HK-2 (cell line): ENCODE data around the gene EPC1.
"Not testable (repeated sequence)": the region's sequence is repeated elsewhere in the genome, so short reads cannot be mapped to it uniquely, and the experiment has no call there.

Experiments used
- DNase-seq: peaks from one replicate; pipeline ENCODE4 v3.0.0-alpha.2; 2018; ENCODE audit not compliant: unreplicated experiment

The EPC1 gene

DNA sequence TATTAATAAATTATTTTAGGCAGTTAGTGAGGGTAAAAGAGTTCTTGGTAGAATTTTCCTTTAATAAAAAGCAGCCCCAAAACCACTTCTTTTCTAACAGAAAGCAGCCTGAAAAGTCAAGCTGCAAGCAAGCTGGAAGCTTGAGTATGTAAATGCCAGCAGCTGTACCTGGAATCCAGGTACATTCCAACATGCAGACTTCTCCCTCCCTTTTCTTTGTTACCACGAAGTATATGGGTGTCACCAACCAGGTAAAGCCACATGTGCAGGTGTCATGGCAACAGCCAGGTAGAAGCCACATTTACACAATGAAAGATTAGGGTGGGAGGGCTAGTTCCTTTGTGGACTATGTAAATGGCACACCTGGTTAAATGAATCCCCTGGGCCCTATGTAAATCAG lies 114.6 kb downstream of the EPC1 start:
- no peak for DNase-seq

DNA sequence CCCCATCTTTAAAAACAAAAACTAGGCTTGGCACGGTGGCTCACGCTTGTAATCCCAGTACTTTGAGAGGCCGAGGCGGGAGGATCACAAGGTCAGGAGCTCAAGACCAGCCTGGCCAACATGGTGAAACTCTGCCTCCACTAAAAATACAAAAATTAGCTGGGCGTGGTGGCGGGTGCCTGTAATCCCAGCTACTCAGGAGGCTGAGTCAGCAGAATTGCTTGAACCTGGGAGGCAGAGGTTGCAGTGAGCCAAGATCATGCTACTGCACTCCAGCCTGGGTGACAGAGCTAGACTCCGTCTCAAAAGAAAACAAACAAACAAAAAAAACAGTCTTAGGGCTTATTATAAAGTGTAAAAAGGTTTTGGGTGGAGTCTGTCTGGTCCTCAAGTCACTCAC lies 117.2 kb downstream of the EPC1 start:
- not testable (repeated sequence) for DNase-seq

DNA sequence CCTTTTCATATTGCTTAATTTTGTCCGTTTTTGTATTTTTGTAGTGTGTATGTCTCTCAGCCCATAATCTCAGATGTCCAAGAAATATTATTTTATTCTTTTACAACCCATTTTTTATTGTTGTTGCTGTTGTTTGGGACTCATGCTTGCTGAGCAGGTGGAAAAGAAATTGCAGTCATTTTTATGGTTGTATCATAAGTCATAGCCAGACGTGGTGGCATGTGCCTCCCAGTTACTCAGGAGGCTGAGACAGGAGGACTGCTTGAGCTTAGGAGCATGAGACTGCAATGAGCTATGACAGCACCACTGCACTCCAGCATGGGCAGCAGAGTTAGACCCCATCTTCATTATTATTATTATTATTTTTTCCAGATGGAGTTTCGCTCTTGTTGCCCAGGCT lies 117.8 kb downstream of the EPC1 start:
- no peak for DNase-seq

DNA sequence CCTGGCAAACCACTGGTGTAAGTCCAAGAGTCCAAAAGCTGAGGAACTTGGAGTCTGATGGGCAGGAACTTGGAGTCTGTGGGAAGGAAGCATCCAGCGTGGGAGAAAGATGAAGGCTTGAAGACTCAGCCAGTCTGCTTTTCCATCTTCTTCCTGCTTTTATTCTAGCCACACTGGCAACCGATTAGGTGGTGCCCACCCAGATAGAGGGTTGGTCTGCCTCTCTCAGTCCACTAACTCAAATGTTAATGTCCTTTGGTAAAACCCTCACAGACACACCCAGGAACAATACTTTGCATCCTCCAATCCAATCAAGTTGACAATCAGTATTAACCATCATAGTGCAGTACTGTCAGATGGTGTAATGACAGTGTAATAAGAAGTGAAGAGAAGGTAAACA lies 119.2 kb downstream of the EPC1 start:
- DNase-seq: no peak

DNA sequence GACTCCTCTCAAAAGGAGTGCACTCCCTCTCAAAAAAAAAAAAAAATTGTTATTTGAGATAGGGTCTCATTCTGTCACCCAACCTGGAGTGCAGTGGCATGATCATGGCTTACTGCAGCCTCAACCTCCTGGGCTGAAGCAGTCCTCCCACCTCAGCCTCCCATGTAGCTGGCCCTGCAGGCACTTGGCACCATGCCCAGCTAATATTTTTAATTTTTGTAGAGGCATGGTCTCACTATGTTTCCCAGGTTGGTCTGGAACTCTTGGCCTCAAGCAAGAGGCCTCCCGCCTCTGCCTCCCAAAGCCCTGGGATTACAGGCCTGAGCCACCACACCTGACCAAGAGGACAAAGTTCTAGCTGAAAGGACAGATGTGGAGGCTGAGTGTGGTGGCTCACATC lies 120.3 kb downstream of the EPC1 start:
- no peak for DNase-seq

DNA sequence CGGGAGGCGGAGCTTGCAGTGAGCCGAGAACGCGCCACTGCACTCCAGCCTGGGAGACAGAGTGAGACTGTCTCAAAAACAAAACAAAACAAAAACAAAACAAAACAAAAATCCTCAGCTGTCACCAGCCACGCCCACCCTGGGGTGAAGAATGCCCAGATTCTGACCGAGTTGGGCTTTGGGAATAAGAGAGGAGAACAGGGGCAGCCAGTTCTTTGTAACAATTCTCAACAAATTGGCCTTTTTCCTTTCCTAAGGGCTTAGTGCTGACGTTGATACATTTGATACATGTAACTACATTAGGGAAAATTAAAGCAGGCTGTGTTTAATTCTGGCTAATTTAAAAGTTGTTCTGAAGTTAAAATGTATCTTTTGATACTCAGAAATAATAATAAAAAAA lies 121.0 kb downstream of the EPC1 start:
- no peak for DNase-seq

DNA sequence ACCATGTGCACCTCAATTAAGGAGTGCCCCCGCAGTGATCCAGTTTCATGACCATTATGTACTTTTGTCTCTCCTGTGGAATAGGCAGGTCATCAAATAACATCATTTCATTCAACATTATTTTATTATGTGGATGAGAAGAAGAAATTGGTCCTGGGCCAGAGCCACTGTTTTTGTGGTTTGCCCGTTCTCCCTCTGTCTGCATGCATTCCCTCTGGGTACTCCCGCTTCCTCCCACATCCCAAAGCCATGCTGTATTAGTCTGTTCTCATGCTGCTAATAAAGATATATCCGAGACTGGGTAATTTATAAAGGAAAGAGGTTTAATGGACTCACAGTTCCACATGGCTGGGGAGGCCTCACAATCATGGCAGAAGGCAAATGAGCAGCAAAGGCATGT lies 124.6 kb downstream of the EPC1 start:
- DNase-seq: not testable (repeated sequence)

DNA sequence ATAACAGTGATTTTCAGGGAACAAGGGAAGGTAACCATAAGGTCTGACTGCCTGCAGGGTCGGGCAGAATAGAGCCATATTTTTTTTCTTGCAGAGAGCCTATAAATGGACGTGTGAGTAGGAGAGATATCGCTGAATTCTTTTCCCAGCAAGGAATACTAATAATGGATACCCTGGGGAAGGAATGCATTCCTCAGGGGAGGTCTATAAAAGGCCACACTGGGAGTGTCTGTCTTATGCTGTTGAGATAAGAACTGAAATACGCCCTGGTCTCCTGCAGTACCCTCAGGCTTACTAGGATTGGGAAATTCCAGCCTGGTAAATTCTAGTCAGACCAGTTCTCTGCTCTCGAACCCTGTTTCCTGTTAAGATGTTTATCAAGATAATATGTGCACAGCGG lies 127.8 kb downstream of the EPC1 start:
- DNase-seq: not testable (repeated sequence)

DNA sequence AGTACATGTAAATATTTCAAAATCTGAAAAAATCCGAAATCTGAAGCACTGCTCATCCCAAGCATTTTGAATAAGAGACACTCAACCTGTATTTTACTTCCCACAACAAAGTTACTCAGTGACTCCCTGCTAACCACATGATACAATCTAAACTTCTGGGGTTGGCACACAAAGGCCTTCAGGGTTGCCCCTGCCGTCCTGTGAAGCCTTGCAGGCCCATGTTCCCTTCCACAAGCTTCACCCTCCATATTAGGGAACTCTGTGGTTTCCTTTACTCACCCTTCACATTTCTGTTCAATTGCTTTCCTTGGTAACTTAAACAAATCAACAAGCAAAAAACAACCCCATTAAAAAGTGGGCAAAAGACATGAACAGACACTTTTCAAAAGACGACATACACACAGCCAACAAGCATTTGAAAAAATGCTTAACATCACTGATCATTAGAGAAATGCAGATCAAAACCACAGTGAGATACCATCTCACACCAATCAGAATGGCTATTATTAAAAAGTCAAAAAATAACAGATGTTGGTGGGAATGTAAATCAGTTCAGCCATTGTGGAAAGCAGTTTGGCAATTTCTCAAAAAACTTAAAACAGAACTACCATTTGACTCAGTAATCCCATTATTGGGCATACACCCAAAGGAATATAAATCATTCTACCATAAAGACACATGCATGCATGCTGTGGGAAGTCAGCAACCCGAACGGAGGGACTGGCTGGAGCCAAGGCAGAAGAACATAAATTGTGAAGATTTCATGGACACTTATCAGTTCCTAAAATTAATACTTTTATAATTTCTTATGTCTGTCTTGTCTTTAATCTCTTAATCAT lies 128.5 kb downstream of the EPC1 start:
- DNase-seq: not testable (repeated sequence)
